Measurements from ENCODE around the gene THSD1. TPM values are rescaled to one million over a fixed set of nuclear protein-coding genes. Genes with fewer than 3 reads are reported as not detected.
A peak's percentile ranks its signal among the peaks of the same experiment; 100 is the strongest.

THSD1 gene, protein sequence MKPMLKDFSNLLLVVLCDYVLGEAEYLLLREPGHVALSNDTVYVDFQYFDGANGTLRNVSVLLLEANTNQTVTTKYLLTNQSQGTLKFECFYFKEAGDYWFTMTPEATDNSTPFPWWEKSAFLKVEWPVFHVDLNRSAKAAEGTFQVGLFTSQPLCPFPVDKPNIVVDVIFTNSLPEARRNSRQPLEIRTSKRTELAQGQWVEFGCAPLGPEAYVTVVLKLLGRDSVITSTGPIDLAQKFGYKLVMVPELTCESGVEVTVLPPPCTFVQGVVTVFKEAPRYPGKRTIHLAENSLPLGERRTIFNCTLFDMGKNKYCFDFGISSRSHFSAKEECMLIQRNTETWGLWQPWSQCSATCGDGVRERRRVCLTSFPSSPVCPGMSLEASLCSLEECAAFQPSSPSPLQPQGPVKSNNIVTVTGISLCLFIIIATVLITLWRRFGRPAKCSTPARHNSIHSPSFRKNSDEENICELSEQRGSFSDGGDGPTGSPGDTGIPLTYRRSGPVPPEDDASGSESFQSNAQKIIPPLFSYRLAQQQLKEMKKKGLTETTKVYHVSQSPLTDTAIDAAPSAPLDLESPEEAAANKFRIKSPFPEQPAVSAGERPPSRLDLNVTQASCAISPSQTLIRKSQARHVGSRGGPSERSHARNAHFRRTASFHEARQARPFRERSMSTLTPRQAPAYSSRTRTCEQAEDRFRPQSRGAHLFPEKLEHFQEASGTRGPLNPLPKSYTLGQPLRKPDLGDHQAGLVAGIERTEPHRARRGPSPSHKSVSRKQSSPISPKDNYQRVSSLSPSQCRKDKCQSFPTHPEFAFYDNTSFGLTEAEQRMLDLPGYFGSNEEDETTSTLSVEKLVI
- 4.4 TPM for total RNA-seq
- long read RNA-seq, transcript THSD1-201 (5 exons, 2,962 nt): major isoform, 6 of 17 reads
- long read RNA-seq, partial matches to known transcripts: 4 of 17 reads
- long read RNA-seq, other reads (novel, unspliced or antisense): 5 of 17 reads

DNA sequence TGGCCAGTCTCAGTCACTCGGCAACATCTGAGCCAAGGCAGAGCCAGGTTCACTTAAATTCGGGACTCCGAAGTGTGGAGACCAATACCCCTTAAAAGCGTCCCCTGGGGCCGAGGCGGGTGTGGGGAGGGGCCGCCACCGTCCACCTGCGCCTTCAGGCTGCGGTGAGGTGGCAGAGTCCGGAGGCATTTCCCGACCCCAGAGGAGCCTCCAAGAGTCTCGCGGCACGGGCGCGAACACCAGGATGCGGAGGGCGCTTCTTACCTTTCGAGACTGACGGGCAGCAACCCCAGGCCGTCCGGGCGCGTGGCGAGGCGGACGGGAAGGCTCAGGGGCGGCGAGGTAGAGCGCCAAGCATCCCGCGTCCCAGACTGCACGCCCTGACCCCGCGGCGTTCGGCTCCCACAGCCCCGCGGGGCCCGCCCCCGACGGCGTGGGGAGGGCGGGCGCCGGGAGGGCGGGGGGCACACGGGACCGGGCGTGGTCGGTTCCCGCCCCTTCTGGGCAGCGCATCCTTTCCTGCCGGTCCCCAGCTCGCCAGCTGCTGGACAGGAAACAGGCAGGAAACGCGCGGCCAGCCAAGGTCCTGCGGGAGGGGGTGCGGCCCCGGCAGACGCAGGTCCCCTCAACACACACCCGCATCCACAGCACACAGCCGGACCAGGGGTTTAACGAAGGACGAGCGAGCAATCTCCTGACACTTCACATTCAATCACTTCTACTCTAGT, at the start of gene THSD1:
THSD1 (minus strand) TSS at position 406 of the 728 bp plus-strand sequence. CDS start 3,572 bp downstream, outside the sequence.
- ATAC-seq (ENCODE audit: poor library complexity): peak; percentile 93
- DNase-seq: peak; percentile 89
- intact Hi-C loops (cut with DNase I): no loop called here

DNA sequence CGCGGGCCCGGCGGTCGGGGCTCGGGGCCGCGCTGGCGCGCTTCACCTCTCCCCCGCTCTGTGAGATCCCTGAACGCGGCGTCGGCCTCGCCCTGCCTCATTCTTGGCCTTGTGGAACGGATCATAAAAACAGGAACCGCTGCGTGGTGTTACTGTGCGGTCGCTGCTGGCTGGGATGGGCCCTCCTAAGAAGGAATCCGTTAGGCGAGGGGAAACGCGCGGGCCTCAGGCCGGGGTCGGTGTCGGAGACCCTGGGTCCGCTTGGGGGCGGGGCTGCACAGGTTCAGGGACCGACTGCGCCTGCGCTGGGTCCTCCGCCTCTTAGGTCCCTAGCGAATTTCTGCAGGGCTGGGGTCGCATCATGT, 49.7 kb upstream of the THSD1 start:
- intact Hi-C loops (cut with DNase I): no loop called here
- DNase-seq (peak; percentile 82), ATAC-seq (ENCODE audit: poor library complexity) (peak; percentile 70)

DNA sequence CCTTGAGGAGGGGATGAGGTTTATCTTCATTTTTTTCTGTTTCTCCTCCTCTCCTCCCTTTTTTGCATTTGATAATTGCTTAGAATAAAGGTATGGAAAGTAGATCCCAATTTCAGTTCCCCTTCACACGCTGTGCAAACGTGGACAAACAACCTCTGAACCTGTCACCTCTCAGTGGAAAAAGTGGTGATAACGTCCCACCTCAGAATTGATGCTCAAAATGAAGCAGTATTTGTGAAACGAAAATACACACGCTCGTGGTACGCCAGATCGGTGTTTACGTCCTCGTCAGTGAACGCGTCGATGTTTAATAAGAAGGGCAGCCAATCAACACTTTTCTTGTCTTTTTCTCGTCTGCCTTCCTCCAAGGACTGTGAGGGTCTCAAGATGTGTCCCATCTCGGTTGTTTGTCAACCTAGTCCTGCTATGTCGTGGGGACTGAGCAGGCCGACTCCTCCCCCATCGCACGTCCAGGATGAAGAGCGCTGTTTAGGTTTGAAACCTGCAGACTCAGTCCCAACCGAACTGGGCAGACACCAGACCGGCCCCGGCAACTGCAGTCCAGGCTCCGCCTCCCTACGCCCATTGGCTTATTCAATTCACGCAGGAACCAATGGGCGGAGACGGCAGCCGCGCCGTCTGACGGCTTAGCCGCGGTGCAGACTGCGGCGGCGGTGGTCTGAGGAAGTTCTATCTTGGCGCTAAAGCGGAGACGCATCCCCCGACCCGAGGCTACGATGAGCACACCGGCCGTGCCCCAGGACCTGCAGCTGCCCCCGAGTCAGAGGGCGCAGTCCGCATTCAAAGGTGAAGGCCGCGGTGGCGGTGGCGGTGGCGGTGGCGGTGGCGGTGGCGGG, 49.1 kb upstream of the THSD1 start, which contains the start of gene CKAP2:
CKAP2 (plus strand) TSS at position 659 of the 857 bp plus-strand sequence; CDS start at position 738, 79 bp downstream.
- DNase-seq (peak; percentile 97), ATAC-seq (ENCODE audit: poor library complexity) (peak; percentile 92)
- intact Hi-C loops (cut with DNase I): no loop called here

DNA sequence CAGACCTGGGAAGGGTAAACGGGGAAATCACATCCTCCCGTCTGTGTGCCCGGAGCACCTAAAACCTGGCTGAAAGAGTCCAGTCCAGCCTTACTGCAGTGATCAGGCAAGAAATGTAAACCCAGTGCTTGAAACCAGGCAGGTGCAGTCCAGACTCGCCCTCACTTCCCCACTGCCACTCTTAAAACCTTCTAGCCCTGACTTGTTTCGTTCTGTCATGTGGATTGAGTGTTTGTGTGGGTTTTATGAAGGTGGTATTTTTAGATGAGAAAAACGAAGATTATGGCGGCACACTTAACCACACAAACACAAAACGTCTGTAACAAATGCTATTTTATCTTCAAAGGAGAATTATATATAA, 48.5 kb upstream of the THSD1 start:
- DNase-seq (no peak), ATAC-seq (ENCODE audit: poor library complexity) (no peak)
- intact Hi-C loops (cut with DNase I): no loop called here

DNA sequence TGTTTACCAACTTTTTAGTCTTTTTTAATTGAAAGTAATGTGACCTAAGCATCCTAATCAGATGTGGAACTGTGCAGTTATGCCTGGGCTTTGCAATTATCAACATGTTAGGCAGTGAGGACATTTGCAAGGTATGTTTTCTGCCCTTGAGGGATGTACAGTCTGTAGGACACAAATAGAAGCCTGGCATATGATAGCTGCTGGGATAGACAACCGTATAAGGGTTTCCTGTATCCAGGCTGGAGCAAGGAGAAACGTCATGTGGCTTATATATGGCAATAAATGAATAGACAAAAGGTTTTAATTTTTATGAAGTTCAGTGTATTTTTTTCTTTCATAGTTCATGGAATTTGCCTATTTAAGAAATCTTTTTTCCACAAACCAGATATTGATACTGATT, 46.5 kb upstream of the THSD1 start:
- ATAC-seq (ENCODE audit: poor library complexity): no peak
- intact Hi-C loops (cut with DNase I): no loop called here
- no peak for DNase-seq

DNA sequence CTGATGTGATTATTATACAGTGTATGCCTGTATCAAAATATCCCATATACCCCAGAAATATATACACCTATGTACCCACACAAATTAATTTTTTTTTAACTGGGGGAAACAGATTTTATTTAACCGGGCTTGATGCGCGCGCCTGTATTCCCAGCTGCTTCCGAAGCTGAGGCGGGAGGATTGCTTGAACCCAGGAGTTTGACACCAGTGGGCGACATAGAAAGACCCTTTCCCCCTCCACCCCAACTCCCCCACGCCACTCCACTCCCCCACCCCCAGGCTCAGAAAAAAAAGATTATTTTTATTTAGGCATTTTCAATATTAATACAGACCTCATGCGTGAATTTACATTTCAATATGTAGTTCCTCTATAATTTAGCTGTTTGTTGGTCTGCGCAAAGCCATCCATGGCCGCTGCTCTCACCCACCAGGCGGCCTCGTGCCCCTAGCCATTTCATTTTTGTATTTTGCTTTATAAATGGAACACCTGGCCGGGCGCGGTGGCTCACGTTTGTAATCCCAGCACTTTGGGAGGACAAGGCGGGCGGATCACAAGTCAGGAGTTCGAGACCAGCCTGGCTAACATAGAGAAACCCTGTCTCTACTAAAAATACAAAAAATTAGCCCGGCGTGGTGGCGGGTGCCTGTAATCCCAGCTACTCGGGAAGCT, 45.3 kb upstream of the THSD1 start:
- intact Hi-C loops (cut with DNase I): no loop called here
- no peak for DNase-seq
- ATAC-seq (ENCODE audit: poor library complexity): no peak

DNA sequence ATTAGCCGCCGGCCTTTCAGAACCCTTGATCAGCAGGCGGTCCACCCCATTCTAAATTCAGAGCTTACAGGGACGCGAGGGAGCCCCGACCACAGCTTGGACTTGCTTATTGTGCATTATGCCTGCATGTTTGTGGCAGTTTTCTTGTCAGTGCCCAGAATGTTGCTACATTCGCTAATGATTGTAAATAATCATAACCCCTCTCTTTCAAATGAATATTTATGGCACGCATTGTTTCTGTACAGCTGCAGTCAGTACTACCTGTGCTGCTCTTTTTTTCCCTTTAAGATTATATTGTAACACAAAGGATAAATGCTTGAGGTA, 44.8 kb upstream of the THSD1 start:
- ATAC-seq (ENCODE audit: poor library complexity): no peak
- intact Hi-C loops (cut with DNase I): no loop called here
- no peak for DNase-seq

DNA sequence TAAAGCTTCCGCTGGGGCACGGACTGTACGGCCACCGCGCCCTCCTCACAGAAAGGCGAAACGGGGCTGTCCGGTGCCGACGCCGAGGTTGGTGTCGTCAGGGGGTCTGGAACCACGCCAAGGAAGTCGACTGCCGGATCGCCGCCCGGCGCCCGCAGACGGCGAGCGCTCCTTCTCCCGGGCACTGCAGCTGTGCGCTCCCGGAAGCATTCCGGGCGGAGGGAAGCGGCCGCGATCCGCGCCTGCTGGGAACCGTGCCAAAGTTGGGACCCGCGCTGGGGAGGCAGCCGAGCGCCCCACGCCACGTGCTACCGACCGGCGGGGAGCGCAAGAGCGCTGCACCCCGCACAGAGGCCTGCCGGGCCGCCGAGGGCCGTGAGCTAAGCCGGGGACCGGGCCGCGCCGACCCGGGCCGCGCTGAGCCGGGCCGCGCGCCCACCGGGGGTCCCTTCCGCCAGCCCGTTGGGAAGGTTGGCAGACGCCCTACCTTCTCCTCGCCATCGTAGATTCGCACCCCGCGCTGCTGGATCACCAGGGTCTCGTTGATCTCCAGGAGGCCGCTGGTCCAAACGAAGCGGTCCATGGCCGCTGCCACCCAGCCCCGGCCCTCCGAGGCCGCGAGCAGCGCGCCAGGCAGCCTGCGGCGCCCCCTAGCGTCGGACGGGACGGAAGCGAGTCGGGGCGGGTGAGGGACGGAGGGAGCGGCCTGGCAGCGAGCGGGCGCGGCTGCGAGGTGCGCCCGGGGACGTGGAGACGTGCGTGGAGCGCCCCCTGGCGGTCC, 44.2 kb upstream of the THSD1 start, which contains the start of gene VPS36:
VPS36 (minus strand) TSS at position 623 of the 781 bp plus-strand sequence; CDS start at position 583, 40 bp downstream.
- intact Hi-C loops (cut with DNase I): no loop called here
- DNase-seq: peak; percentile 99
- ATAC-seq (ENCODE audit: poor library complexity): peak; percentile 92

DNA sequence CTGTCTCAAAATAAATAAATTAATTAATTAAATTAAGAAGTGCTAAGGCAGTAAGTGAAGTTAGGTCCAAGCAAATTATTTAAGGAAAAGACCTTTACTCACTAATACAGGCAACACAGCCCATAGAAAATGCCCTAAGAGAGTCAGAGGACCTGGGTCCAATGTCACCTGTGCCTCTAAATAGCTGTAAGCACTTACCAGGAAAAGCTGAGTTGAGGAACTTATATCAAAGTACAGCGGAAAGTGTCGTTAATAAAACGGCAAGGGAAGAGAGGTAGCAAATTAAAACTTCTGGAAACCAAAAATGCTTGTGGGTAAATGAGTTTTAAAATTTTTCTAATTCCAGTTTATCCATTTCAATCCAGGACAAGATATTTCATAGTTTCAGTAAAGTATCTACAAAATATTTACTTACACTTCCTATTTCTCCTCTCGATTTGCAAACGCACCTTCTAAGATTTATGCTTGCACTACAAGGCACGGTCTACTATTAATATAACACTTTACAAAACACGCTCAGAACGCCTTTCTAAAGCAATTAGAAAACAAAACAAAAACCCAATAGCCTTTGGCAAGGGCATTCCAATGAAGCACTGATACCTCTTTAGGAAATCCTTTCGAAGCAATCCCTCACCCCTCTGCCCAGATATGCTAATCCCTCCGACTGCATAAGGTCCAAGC, 43.5 kb upstream of the THSD1 start:
- ATAC-seq (ENCODE audit: poor library complexity): no peak
- intact Hi-C loops (cut with DNase I): no loop called here

DNA sequence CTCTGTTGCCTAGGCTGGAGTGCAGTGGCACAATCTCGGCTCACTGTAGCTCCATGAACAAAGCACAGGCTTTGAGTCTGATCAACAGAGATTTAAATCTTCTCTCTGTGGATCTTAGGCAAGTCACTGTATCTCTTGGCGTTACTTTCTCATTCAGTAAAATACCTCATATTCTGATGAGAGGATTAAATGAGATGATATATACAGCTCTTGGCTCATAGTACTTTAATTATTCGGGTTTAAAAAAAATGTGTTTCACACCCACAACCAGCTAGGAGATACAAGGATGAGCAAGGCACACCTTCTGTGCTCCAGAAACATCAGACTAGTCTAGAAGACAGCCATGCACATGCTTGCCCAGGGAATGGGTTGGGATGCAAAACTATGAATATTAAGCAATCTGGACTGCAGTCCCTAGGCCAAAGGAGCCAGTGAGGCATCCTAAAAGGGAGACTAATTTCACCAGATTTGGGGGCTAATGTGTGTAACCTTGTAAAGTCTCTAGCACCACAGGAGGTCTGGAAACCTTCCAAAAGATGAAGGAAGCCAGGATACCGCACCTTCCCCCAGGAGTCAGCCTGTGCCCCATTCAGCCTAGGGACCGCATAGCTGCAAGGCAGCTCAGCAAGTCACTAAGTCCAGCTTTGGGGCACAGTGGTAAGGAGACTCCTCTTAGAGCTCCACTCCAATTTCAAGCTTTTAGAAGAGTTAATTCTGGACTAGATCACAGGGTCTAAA, 42.0 kb upstream of the THSD1 start:
- intact Hi-C loops (cut with DNase I): no loop called here
- ATAC-seq (ENCODE audit: poor library complexity) (no peak), DNase-seq (no peak)

More for the DNA sequence above, 43.5 kb upstream of the THSD1 start:
- no peak for DNase-seq

DNA sequence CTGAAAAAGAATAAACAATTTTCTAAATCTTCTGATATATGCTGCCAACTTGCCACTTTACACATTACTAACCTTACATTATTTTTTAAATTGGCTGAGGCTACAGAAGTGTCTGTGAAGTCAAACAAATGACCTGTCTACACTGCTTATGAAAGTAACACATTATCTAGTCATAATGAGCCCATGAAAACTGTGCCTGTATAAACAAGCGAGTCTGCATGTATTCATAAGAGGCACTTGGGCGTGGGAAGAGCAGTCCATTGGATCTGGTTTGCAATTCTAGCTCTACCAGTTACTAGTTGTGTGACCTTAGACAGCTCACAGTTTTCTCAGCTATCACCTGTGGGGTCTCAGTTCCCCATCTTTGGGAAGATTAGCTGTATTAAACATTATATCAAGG, 41.4 kb upstream of the THSD1 start:
- intact Hi-C loops (cut with DNase I): no loop called here
- DNase-seq: no peak
- no peak for ATAC-seq (ENCODE audit: poor library complexity)

DNA sequence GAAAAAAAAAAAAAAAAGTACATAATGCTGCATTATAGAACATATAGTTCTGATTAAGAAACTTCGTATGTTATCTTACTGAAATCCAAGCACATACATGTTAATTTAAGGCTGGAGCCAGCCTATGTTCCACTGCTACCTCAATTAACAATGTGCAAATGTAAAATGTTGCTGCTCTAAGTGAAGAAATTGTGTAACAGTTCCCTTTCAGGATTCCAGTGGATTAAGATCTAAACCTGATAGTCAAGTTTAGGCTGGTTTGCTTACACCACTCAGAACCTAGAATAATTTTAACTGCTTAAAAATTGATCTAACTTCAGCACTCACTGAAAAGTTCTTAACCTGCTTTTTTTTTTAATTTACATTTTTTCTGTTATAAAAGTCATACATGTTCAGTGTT, 40.3 kb upstream of the THSD1 start:
- ATAC-seq (ENCODE audit: poor library complexity) (no peak), DNase-seq (no peak)
- intact Hi-C loops (cut with DNase I): no loop called here

DNA sequence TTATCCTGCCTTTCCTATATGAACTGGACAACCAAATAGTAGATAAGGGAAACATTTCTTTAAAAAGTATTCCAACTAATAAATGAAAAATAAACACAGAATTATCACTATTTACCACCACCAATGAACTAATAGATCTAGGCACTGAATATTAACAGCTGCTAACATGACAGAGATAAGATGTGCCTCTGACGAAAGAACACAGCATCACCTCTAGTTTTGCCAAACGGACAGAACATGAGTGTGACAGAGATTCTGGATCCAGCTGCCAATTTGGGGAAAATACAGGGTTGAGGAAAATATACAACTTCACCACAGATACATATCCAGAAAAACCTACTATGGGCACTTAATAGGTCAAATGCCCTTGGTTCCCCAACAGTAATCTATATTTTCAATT, 26.5 kb upstream of the THSD1 start:
- ATAC-seq (ENCODE audit: poor library complexity) (peak; percentile 64), DNase-seq (no peak)
- intact Hi-C loops (cut with DNase I): no loop called here

DNA sequence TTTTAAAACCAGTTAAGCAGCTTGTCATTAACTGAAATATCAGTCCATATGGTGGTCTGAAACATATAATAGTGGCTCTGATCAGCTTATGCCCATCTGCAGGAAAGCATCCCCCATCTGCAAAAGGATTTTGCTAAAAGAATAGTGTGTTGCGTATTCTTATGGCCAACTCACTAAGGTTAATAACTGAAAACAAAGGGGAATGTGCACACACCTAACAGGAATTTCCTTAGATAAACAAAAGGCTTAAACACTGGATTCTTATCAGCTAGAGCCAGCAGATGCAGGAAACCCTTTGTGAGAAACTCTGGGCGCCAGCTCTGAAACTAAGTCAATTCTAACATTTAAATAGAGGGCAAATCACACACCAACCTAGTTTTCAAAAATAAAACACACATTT, 22.3 kb upstream of the THSD1 start:
- DNase-seq: no peak
- intact Hi-C loops (cut with DNase I): no loop called here
- ATAC-seq (ENCODE audit: poor library complexity): no peak

DNA sequence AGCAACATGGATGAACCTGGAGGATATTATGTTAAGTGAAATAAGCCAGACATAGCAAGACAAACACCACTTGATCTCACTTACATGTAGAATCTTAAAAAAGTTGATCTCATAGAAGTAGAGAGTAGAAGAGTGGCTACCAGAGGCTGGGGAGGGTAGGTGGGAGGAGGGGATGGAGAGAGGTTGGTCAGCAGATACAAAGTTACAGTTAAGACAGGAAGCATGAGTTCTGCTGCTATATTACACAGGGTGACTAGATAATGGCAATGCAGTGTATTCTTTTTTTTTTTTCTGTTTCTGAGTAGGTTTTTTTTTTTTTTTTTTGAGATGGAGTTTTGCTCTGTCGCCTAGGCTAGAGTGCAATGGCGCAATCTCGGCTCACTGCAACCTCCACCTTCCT, 15.2 kb upstream of the THSD1 start:
- intact Hi-C loops (cut with DNase I): no loop called here
- DNase-seq (no peak), ATAC-seq (ENCODE audit: poor library complexity) (no peak)

DNA sequence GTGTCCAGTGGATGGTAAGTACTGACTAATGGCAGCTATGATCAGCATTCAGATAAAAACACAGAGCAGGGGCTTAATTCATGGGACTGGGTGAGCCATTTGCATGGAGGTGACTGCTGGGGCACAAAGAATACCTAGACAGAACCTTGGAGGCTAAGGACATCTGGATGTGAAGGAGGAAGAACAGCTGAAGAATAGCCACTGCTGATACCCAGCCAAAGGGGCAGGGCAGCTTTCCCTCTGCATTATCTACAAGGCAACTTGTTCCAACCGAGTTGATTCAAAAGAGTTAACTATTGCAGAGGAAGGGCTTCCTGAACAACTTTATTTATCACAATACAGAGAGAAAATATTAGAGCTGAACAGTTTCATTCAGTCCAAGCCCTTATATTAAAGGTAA, 13.1 kb upstream of the THSD1 start:
- intact Hi-C loops (cut with DNase I): no loop called here
- no peak for DNase-seq
- ATAC-seq (ENCODE audit: poor library complexity): no peak
